HEK293 (cell line): ENCODE measurements around the gene GPR39.

Experiments
- CTCF ChIA-PET: fragments of 350-600 bp; formaldehyde crosslinking; extraction: SDS; loops from one replicate; lab custom pipeline; 2021; ENCODE audit warnings: antibody characterized with exemption; lab: Yijun Ruan, JAX
- POLR2A ChIA-PET: fragments of 300-600 bp; formaldehyde crosslinking; extraction: SDS; loops from one replicate; lab custom pipeline; 2020; ENCODE audit warnings: antibody characterized with exemption, inconsistent platforms; lab: Yijun Ruan, JAX
- H3K27ac ChIP-seq: fragments of 200-500 bp; sonication (Bioruptor generic); 2 replicates; pipeline ENCODE4 v1.5.1; 2014; ENCODE audit warnings: low read depth, low read length, control low read depth, inconsistent platforms; ENCODE audit errors: extremely low read depth
- H3K36me3 ChIP-seq, 2 experiments: fragments of 200-500 bp in 1 of 2; sonication (Bioruptor generic) in 1 of 2; 1 replicate in 1 of 2; 2 replicates in 1 of 2; pipeline ENCODE4 v1.5.1; 2014 to 2017; ENCODE audit warnings: inconsistent platforms in 2 of 2, low read length in 2 of 2; ENCODE audit not compliant: control insufficient read depth in 2 of 2, insufficient read depth in 1 of 2
- H3K4me1 ChIP-seq: fragments of 200-500 bp; sonication (Bioruptor generic); 2 replicates; pipeline ENCODE4 v1.5.1; 2014; ENCODE audit warnings: mild to moderate bottlenecking, low read length, inconsistent platforms; ENCODE audit not compliant: control insufficient read depth, insufficient read depth
- H3K4me3 ChIP-seq: 2 replicates; pipeline ENCODE4 v1.5.1; 2011; ENCODE audit warnings: low read depth, mild to moderate bottlenecking, control low read depth, low read length, moderate library complexity
- H3K9me3 ChIP-seq: fragments of 200-500 bp; sonication (Bioruptor generic); 2 replicates; pipeline ENCODE4 v1.5.1; 2014; ENCODE audit warnings: low read depth, low read length, inconsistent platforms; ENCODE audit not compliant: control insufficient read depth, insufficient read depth
- GLI4 ChIP-seq: fragments of 450-650 bp; formaldehyde crosslinking; IDR thresholded peaks from 2 replicates; pipeline ENCODE4 v1.5.1; 2016; ENCODE audit warnings: missing biosample characterization, missing genetic modification characterization
- GLIS2 ChIP-seq: fragments of 450-650 bp; formaldehyde crosslinking; IDR thresholded peaks from 2 replicates; pipeline ENCODE4 v1.5.1; 2016; ENCODE audit warnings: missing biosample characterization, missing genetic modification characterization
- MEIS1 ChIP-seq: sonication (generic); formaldehyde crosslinking; IDR thresholded peaks from 2 replicates; pipeline ENCODE4 v1.8.1; 2022; ENCODE audit warnings: missing genetic modification reagents, mild to moderate bottlenecking, borderline replicate concordance
- MZF1 ChIP-seq: fragments of 450-650 bp; formaldehyde crosslinking; IDR thresholded peaks from 2 replicates; pipeline ENCODE4 v1.5.1; 2017; ENCODE audit warnings: missing biosample characterization, missing genetic modification characterization, borderline replicate concordance
- PATZ1 ChIP-seq: fragments of 450-650 bp; formaldehyde crosslinking; IDR thresholded peaks from 2 replicates; pipeline ENCODE4 v1.5.1; 2016; ENCODE audit warnings: missing biosample characterization, missing genetic modification characterization
- PRDM10 ChIP-seq: fragments of 450-650 bp; formaldehyde crosslinking; IDR thresholded peaks from 2 replicates; pipeline ENCODE4 v1.5.1; 2016; ENCODE audit warnings: missing biosample characterization, missing genetic modification characterization
- ZNF140 ChIP-seq: fragments of 450-650 bp; formaldehyde crosslinking; IDR thresholded peaks from 2 replicates; pipeline ENCODE4 v1.5.1; 2016; ENCODE audit warnings: missing biosample characterization, missing genetic modification characterization
- ZNF155 ChIP-seq: fragments of 450-650 bp; formaldehyde crosslinking; IDR thresholded peaks from 2 replicates; pipeline ENCODE4 v1.5.1; 2016; ENCODE audit warnings: missing biosample characterization, missing genetic modification characterization
- ZNF324 ChIP-seq: fragments of 450-650 bp; formaldehyde crosslinking; IDR thresholded peaks from 2 replicates; pipeline ENCODE4 v1.5.1; 2016; ENCODE audit warnings: missing biosample characterization, missing genetic modification characterization
- ZNF423 ChIP-seq: fragments of 450-650 bp; formaldehyde crosslinking; IDR thresholded peaks from 2 replicates; pipeline ENCODE4 v1.5.1; 2016; ENCODE audit warnings: missing biosample characterization, missing genetic modification characterization
- ZNF654 ChIP-seq: fragments of 450-650 bp; formaldehyde crosslinking; IDR thresholded peaks from 2 replicates; pipeline ENCODE4 v1.5.1; 2016; ENCODE audit warnings: low read depth, missing biosample characterization, missing genetic modification characterization
- TF ChIP-seq, protein P1 (sequence below): fragments of 450-650 bp; formaldehyde crosslinking; IDR thresholded peaks from 2 replicates; pipeline ENCODE4 v1.5.1; 2016; ENCODE audit warnings: missing biosample characterization, missing genetic modification characterization, low read depth
- TF ChIP-seq, protein P2 (sequence below): fragments of 450-650 bp; formaldehyde crosslinking; IDR thresholded peaks from 2 replicates; pipeline ENCODE4 v1.5.1; 2016; ENCODE audit warnings: missing biosample characterization, missing genetic modification characterization, borderline replicate concordance

Gene GPR39

GRCh38 chr2:132681766-132682165, 265.2 kb downstream of the GPR39 start (continued):
- TF ChIP-seq MEIS1 = no peak

GRCh38 chr2:132690664-132691303, 274.2 kb downstream of the GPR39 start:
- Histone ChIP-seq H3K27ac (no peak overlapping the region), H3K36me3 (no peaks in the 10 kb centered on the region), H3K4me1 (no peaks in the 10 kb centered on the region), H3K9me3 (no peaks in the 10 kb centered on the region), H3K4me3 (no peak overlapping the region)
- TF ChIP-seq, protein P1, sequence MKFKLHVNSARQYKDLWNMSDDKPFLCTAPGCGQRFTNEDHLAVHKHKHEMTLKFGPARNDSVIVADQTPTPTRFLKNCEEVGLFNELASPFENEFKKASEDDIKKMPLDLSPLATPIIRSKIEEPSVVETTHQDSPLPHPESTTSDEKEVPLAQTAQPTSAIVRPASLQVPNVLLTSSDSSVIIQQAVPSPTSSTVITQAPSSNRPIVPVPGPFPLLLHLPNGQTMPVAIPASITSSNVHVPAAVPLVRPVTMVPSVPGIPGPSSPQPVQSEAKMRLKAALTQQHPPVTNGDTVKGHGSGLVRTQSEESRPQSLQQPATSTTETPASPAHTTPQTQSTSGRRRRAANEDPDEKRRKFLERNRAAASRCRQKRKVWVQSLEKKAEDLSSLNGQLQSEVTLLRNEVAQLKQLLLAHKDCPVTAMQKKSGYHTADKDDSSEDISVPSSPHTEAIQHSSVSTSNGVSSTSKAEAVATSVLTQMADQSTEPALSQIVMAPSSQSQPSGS (tag by site-specific recombination) = no peak
- TF ChIP-seq PATZ1 (tag by site-specific recombination) = no peak
- TF ChIP-seq PRDM10 = peak; percentile 70
- TF ChIP-seq GLIS2 (tag by site-specific recombination) = no peak
- no peak for TF ChIP-seq ZNF654 (tag by site-specific recombination)
- POLR2A ChIA-PET = no interaction called here
- CTCF ChIA-PET = no interaction called here

DNA sequence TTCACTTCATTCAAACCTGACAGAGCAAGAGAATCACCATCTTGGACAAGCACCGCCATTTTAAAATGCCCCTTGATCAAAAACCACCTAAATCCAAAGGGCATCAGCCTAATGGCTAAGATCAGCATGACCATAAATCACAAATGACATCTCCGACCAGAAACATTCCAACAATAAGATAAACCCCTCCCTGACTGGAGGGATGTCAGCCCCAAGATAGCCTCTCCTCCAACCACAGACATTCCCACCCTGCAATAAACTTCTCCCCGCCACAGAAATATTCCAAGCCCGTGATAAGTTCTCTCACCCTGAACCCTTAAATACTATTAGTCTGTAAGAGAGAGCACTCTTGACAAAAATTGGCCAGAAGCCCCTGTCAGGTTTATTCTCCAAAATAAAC, 275.0 kb downstream of the GPR39 start:
- POLR2A ChIA-PET = no interaction called here
- Histone ChIP-seq H3K4me1 (no peaks in the 10 kb centered on the region), H3K9me3 (no peaks in the 10 kb centered on the region), H3K36me3 (no peaks in the 10 kb centered on the region), H3K4me3 (no peak overlapping the region), H3K27ac (no peak overlapping the region)
- CTCF ChIA-PET = no interaction called here
- no peak for TF ChIP-seq ZNF140 (tag by site-specific recombination)

DNA sequence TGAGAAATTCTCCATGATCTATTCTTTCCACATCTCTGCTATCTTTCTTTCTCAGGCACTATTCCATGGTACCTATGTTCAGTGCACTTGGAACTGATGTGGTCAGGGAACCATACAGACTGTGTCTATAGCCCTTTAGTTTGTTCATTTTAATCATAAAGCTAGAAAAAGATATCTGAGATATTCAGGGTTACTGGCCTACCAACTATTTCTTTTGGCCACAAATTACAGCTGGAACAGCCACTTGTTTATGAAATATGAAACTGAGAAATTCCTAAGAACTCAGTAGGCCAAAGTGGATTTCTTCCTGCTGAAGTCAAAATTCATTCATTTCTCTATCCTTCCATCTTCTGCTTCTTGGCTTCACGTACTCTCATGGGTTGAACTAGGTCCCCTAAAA, 276.2 kb downstream of the GPR39 start:
- CTCF ChIA-PET = interaction anchor here (0.6 kb wide), 1 partner anchor 483 kb away, joined by 4 read pairs; no protein-coding TSS in a partner anchor
- POLR2A ChIA-PET = no interaction called here
- no peaks in the 10 kb centered on the region for H3K9me3 ChIP-seq
- no peaks in the 10 kb centered on the region for H3K4me1 ChIP-seq
- H3K36me3 ChIP-seq = no peaks in the 10 kb centered on the region
- no peak overlapping the region for H3K27ac ChIP-seq
- H3K4me3 ChIP-seq = no peak overlapping the region
- no peak for TF ChIP-seq ZNF324 (tag by site-specific recombination)
- TF ChIP-seq ZNF155 (tag by site-specific recombination) = no peak
- no peak for TF ChIP-seq MZF1 (tag by site-specific recombination)
- TF ChIP-seq ZNF423 (tag by site-specific recombination) = no peak
- no peak for TF ChIP-seq GLI4 (tag by site-specific recombination)
- no peak for TF ChIP-seq PATZ1 (tag by site-specific recombination)
- TF ChIP-seq, protein P2, sequence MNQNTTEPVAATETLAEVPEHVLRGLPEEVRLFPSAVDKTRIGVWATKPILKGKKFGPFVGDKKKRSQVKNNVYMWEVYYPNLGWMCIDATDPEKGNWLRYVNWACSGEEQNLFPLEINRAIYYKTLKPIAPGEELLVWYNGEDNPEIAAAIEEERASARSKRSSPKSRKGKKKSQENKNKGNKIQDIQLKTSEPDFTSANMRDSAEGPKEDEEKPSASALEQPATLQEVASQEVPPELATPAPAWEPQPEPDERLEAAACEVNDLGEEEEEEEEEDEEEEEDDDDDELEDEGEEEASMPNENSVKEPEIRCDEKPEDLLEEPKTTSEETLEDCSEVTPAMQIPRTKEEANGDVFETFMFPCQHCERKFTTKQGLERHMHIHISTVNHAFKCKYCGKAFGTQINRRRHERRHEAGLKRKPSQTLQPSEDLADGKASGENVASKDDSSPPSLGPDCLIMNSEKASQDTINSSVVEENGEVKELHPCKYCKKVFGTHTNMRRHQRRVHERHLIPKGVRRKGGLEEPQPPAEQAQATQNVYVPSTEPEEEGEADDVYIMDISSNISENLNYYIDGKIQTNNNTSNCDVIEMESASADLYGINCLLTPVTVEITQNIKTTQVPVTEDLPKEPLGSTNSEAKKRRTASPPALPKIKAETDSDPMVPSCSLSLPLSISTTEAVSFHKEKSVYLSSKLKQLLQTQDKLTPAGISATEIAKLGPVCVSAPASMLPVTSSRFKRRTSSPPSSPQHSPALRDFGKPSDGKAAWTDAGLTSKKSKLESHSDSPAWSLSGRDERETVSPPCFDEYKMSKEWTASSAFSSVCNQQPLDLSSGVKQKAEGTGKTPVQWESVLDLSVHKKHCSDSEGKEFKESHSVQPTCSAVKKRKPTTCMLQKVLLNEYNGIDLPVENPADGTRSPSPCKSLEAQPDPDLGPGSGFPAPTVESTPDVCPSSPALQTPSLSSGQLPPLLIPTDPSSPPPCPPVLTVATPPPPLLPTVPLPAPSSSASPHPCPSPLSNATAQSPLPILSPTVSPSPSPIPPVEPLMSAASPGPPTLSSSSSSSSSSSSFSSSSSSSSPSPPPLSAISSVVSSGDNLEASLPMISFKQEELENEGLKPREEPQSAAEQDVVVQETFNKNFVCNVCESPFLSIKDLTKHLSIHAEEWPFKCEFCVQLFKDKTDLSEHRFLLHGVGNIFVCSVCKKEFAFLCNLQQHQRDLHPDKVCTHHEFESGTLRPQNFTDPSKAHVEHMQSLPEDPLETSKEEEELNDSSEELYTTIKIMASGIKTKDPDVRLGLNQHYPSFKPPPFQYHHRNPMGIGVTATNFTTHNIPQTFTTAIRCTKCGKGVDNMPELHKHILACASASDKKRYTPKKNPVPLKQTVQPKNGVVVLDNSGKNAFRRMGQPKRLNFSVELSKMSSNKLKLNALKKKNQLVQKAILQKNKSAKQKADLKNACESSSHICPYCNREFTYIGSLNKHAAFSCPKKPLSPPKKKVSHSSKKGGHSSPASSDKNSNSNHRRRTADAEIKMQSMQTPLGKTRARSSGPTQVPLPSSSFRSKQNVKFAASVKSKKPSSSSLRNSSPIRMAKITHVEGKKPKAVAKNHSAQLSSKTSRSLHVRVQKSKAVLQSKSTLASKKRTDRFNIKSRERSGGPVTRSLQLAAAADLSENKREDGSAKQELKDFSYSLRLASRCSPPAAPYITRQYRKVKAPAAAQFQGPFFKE = no peak
